A673 (cell line): Measurements from ENCODE around the gene EPN2. TPM values are rescaled to one million over a fixed set of nuclear protein-coding genes. Genes with fewer than 3 reads are reported as not detected.

Experiments
- BruUV-seq: library from RNA; stranded (reverse); fragments of 400-500 nt; replicated peaks from 2 replicates; lab custom pipeline; 2021; lab: Mats Ljungman, UMichigan
- CTCF ChIA-PET: fragments of 300-600 bp; sonication (Branson Sonifier 250); formaldehyde crosslinking; loops from one replicate; lab custom pipeline; 2022; ENCODE audit warnings: antibody characterized with exemption; lab: Charles Lee
- POLR2A ChIA-PET: fragments of 300-600 bp; sonication (Branson Sonifier 250); formaldehyde crosslinking; loops from one replicate; lab custom pipeline; 2022; ENCODE audit warnings: antibody characterized with exemption; ENCODE audit not compliant: low non-redundant PET; lab: Charles Lee
- DNase-seq: peaks from one replicate; pipeline ENCODE4 v3.0.0-alpha.2; 2015; ENCODE audit warnings: low spot score
- H3K27ac ChIP-seq: fragments of 200-600 bp; sonication (generic); 2 replicates; pipeline ENCODE4 v1.5.1; 2016; ENCODE audit warnings: mixed run types, low read depth, mild to moderate bottlenecking, mixed read lengths, antibody characterized with exemption, low read length; ENCODE audit not compliant: poor library complexity, severe bottlenecking
- H3K27me3 ChIP-seq: fragments of 200-600 bp; sonication (generic); replicated peaks from 2 replicates; pipeline ENCODE4 v1.6.1; 2017; ENCODE audit warnings: mixed run types, low read depth, mild to moderate bottlenecking, mixed read lengths, antibody characterized with exemption, low read length; ENCODE audit not compliant: insufficient read depth, poor library complexity
- H3K36me3 ChIP-seq: fragments of 200-600 bp; sonication (generic); 2 replicates; pipeline ENCODE4 v1.6.1; 2016; ENCODE audit warnings: mixed run types, mild to moderate bottlenecking, mixed read lengths, antibody characterized with exemption, low read length; ENCODE audit not compliant: insufficient read depth, poor library complexity, severe bottlenecking
- H3K4me1 ChIP-seq: fragments of 200-600 bp; sonication (generic); 2 replicates; pipeline ENCODE4 v1.6.1; 2017; ENCODE audit warnings: mixed run types, mild to moderate bottlenecking, mixed read lengths, antibody characterized with exemption, low read length; ENCODE audit not compliant: insufficient read depth, poor library complexity, severe bottlenecking
- H3K4me3 ChIP-seq: fragments of 200-600 bp; sonication (generic); 2 replicates; pipeline ENCODE4 v1.5.1; 2016; ENCODE audit warnings: low read depth, mixed run types, mild to moderate bottlenecking, mixed read lengths, low read length; ENCODE audit not compliant: poor library complexity, severe bottlenecking
- H3K9me3 ChIP-seq: fragments of 200-600 bp; sonication (generic); 2 replicates; pipeline ENCODE4 v1.6.1; 2016; ENCODE audit warnings: mixed run types, low read depth, mild to moderate bottlenecking, mixed read lengths, antibody characterized with exemption, low read length; ENCODE audit not compliant: poor library complexity, severe bottlenecking
- CTCF ChIP-seq: fragments of 300-800, 200-600 bp; sonication (generic); conservative IDR thresholded peaks from 2 replicates; pipeline ENCODE4 v1.5.1; 2017; ENCODE audit warnings: low read depth, mild to moderate bottlenecking, antibody characterized with exemption, low read length, moderate library complexity, mixed read lengths
- EZH2 ChIP-seq: fragments of 200-600 bp; sonication (generic); IDR thresholded peaks from 2 replicates; pipeline ENCODE4 v1.6.1; 2017; ENCODE audit warnings: borderline replicate concordance, low read depth, mild to moderate bottlenecking, mixed read lengths, antibody characterized with exemption, low read length; ENCODE audit not compliant: poor library complexity, severe bottlenecking
- intact Hi-C: fragments of 100-400 bp; cut with micrococcal nuclease; formaldehyde crosslinking; loops from one replicate; pipeline ENCODE4 v1.10.0; 2022; ENCODE audit not compliant: unreplicated experiment
- total RNA-seq: library from RNA; stranded (reverse); gene quantifications from 2 replicates; pipeline ENCODE4 v1.2.3, GENCODE V29; 2021

EPN2 gene
- total RNA-seq, 1 experiment from 2014 or later: 52.0 TPM

- no TSS peak for BruUV-seq
- H3K27ac ChIP-seq: peak overlapping the region; percentile 56
- ChIA-PET CTCF (no interaction called here), POLR2A (interaction anchor here (0.6 kb wide), 1 partner anchor 39 kb away, joined by 7 read pairs; no protein-coding TSS in a partner anchor)
- no peaks in the 10 kb centered on the region for H3K27me3 ChIP-seq
- DNase-seq: no peak
- intact Hi-C loops: no loop called here
- no peaks in the 10 kb centered on the region for H3K9me3 ChIP-seq
- H3K4me1 ChIP-seq: peaks cover 15% of the 10 kb centered on the region
- no peak overlapping the region for H3K4me3 ChIP-seq
- H3K36me3 ChIP-seq: peaks cover 11% of the 10 kb centered on the region
- TF ChIP-seq EZH2: no peak
- no peak for TF ChIP-seq CTCF
These were observed 79.7 kb downstream of the EPN2 start for GRCh38 chr17:19316761-19317358.

GRCh38 chr17:19317359-19318095 is 80.4 kb downstream of the EPN2 start:
- Histone ChIP-seq H3K4me1 (peaks cover 15% of the 10 kb centered on the region), H3K27me3 (no peaks in the 10 kb centered on the region), H3K36me3 (peaks cover 6% of the 10 kb centered on the region), H3K9me3 (no peaks in the 10 kb centered on the region), H3K27ac (peak overlapping the region; percentile 56), H3K4me3 (no peak overlapping the region)
- peak; percentile 93 for DNase-seq
- POLR2A ChIA-PET: interaction anchor here (0.6 kb wide), 1 partner anchor 39 kb away, joined by 7 read pairs; no protein-coding TSS in a partner anchor
- CTCF ChIA-PET: no interaction called here
- intact Hi-C loops: no loop called here
- BruUV-seq: no TSS peak
- TF ChIP-seq CTCF: peak; percentile 41
- no peak for TF ChIP-seq EZH2

GRCh38 chr17:19318611-19319010 is 81.4 kb downstream of the EPN2 start:
- Histone ChIP-seq H3K27ac (no peak overlapping the region), H3K4me3 (no peak overlapping the region), H3K4me1 (peaks cover 15% of the 10 kb centered on the region), H3K9me3 (no peaks in the 10 kb centered on the region), H3K36me3 (no peaks in the 10 kb centered on the region), H3K27me3 (no peaks in the 10 kb centered on the region)
- CTCF ChIA-PET: no interaction called here
- no peak for DNase-seq
- POLR2A ChIA-PET: no interaction called here
- no TSS peak for BruUV-seq
- intact Hi-C loops: no loop called here
- TF ChIP-seq EZH2 (no peak), CTCF (no peak)
